Mammary epithelial cell (primary cell): ENCODE results near the gene MYO7A.

Experiments used
- CTCF ChIP-seq, 2 donors: IDR thresholded peaks in 1 of 2; conservative IDR thresholded peaks in 1 of 2; 2 replicates each; pipeline ENCODE4 v1.5.1; 2011 to 2012; ENCODE audit warnings: inconsistent platforms in 2 of 2, low read length in 2 of 2, mild to moderate bottlenecking in 2 of 2, control low read depth in 1 of 2, low read depth in 1 of 2; ENCODE audit not compliant: insufficient read depth in 1 of 2; ENCODE audit errors: extremely low read depth in 1 of 2
- EZH2 ChIP-seq: IDR thresholded peaks from 2 replicates; pipeline ENCODE4 v1.6.1; 2012; ENCODE audit warnings: low read length, inconsistent platforms, borderline replicate concordance

- TF ChIP-seq EZH2 (no peak), CTCF (conservative IDR thresholded peaks at IDR 0.05 in 1 of 2, IDR thresholded peaks at IDR 0.05 in 1 of 2; ENCODE audit: extremely low read depth in 1 of 2, insufficient read depth in 1 of 2, low read depth in 1 of 2, low read length in 2 of 2) (no peak)
Measured at GRCh38 chr11:77179681-77180080, 51.6 kb downstream of the MYO7A start.
